Stomach (tissue), 9 donors: Measurements from ENCODE around the gene RCN1. TPM values are rescaled to one million over a fixed set of nuclear protein-coding genes. Genes with fewer than 3 reads are reported as not detected.

Experiments used
- DNase-seq, 2 donors: peaks; one replicate each; pipeline versions ENCODE4 v3.0.0 to v3.0.0-alpha.2; 2013 to 2019
- H3K27ac ChIP-seq, 5 donors: fragments of 200-600 bp in 4 of 5; sonication (generic) in 4 of 5; one replicate each; pipeline ENCODE4 v1.5.1; 2013 to 2019; ENCODE audit warnings: mild to moderate bottlenecking in 1 of 5, moderate library complexity in 1 of 5
- H3K27me3 ChIP-seq, 3 donors: fragments of 200-600 bp; sonication (generic); one replicate each; pipeline ENCODE4 v1.5.1; 2017 to 2019; ENCODE audit warnings: mixed run types in 1 of 3
- H3K36me3 ChIP-seq, 4 donors: fragments of 200-600 bp; sonication (generic); 1 replicate in 3 of 4; 2 replicates in 1 of 4; pipeline ENCODE4 v1.5.1; 2016 to 2019
- H3K4me1 ChIP-seq, 4 donors: fragments of 200-600 bp; sonication (generic); one replicate each; pipeline ENCODE4 v1.5.1; 2016 to 2019
- H3K4me3 ChIP-seq, 4 donors: fragments of 200-600 bp; sonication (generic) in 3 of 4; one replicate each; pipeline ENCODE4 v1.5.1; 2016 to 2019; ENCODE audit warnings: mild to moderate bottlenecking in 1 of 4
- H3K9me3 ChIP-seq, 4 donors: fragments of 200-600 bp; sonication (generic); one replicate each; pipeline ENCODE4 v1.5.1; 2016 to 2019
- EP300 ChIP-seq: sonication (generic); formaldehyde crosslinking; IDR thresholded peaks from one replicate; pipeline ENCODE4 v1.6.1; 2017; ENCODE audit warnings: antibody characterized with exemption
- POLR2A ChIP-seq, 4 donors: fragments of 450-650 bp; IDR thresholded peaks; one replicate each; pipeline ENCODE4 v1.6.1; 2016; ENCODE audit warnings: antibody characterized with exemption in 4 of 4, control low read depth in 2 of 4, mild to moderate bottlenecking in 1 of 4, moderate library complexity in 1 of 4
- POLR2AphosphoS5 ChIP-seq, 3 donors: sonication (generic); formaldehyde crosslinking; IDR thresholded peaks; one replicate each; pipeline ENCODE4 v1.6.1; 2016; ENCODE audit warnings: antibody characterized with exemption in 3 of 3
- WGBS, 5 donors: extraction: QIAGEN DNeasy Blood & Tissue Kit in 3 of 5; methylation state at CpG; one replicate each; pipeline versions ENCODE4 v1.1.5 to v1.1.7; 2013 to 2018; 5-methylcytosine and 5-hydroxymethylcytosine counted together
- intact Hi-C: fragments of 100-400 bp; cut with DNase I; formaldehyde crosslinking; loops from one replicate; pipeline ENCODE4 v1.15.1; 2023; ENCODE audit warnings: low total_unique reads
- polyA plus RNA-seq, 3 donors: library from polyadenylated mRNA; stranded (reverse); fragments of 200-250 nt; gene quantifications; one replicate each; pipeline ENCODE4 v1.2.3, GENCODE V29; 2013
- total RNA-seq, 5 donors: library from RNA; depleted of rRNA; stranded (reverse); fragments of >200 nt; gene quantifications; one replicate each; pipeline versions ENCODE4 v1.1.0 to v1.2.3, GENCODE V29; 2014 to 2016
- TF ChIP-seq, protein P1 (sequence below), 7 experiments: fragments of 450-650 bp in 4 of 7; fragments of 200-600 bp in 3 of 7; sonication (generic) in 3 of 7; IDR thresholded peaks; one replicate each; pipeline ENCODE4 v1.5.1; 2016 to 2019; ENCODE audit warnings: antibody characterized with exemption in 7 of 7, control low read depth in 2 of 7, mild to moderate bottlenecking in 1 of 7
- donor health status: healthy with polysubstance abuse.
- donor health status: Bipolar disorder and iron deficiency.
- donor health status: healthy.

The RCN1 gene
- total and polyA plus RNA-seq, 8 donors: 3.5 to 91.1 (median 35.0) TPM

DNA sequence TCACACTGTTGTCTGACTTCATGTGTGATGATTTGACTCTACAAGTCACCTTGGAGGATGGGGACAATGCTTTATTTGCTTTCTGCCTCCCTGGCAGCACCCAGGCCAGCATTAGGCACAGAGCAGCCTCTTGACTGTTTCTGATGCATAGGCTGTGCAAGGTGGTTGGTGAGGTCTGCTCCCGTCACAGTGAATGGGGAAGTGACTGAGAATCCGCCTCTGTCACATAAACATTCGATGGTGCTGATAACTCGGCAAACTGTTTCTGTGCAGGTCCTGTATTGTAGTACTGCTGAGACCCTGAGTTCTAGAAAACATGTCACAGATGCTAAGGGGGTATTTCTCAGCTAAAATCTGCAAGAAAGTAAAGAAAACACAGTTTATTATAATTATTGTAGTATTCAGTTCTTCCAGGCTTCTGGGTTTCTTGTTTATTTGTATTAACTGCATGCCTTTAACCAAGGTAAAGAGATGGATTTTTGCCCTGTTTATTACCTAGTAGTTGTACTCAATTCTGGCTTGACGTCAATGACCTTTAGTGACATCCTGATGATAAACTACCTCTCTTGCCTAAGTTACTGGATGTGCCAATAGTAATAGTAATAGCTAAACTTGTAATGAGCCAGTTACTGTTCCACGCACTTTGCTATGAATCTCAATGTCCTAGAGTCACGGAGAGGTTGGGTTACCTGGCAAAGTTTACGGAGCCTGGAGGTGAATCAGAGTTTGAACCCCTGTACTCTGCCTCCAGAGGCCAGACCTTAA is 24.8 kb upstream of the RCN1 start:
- Histone ChIP-seq H3K27me3 (peaks cover 0 to 39% (median 20%) of the 10 kb centered on the region in 3 donors), H3K4me3 (no peak overlapping the region), H3K9me3 (no peaks in the 10 kb centered on the region), H3K4me1 (peaks cover 5 to 13% (median 9%) of the 10 kb centered on the region in 4 donors), H3K36me3 (no peaks in the 10 kb centered on the region), H3K27ac (no peak overlapping the region)
- intact Hi-C loops: no loop called here
- DNase-seq: no peak
- WGBS, 5 donors: 76 to 80% (median 78%) methylated on average over 8 of the region's 8 CpGs
- TF ChIP-seq POLR2A (IDR thresholded peaks at IDR 0.05) (no peak), POLR2AphosphoS5 (IDR thresholded peaks at IDR 0.05) (no peak), EP300 (no peak)
- TF ChIP-seq, protein P1, sequence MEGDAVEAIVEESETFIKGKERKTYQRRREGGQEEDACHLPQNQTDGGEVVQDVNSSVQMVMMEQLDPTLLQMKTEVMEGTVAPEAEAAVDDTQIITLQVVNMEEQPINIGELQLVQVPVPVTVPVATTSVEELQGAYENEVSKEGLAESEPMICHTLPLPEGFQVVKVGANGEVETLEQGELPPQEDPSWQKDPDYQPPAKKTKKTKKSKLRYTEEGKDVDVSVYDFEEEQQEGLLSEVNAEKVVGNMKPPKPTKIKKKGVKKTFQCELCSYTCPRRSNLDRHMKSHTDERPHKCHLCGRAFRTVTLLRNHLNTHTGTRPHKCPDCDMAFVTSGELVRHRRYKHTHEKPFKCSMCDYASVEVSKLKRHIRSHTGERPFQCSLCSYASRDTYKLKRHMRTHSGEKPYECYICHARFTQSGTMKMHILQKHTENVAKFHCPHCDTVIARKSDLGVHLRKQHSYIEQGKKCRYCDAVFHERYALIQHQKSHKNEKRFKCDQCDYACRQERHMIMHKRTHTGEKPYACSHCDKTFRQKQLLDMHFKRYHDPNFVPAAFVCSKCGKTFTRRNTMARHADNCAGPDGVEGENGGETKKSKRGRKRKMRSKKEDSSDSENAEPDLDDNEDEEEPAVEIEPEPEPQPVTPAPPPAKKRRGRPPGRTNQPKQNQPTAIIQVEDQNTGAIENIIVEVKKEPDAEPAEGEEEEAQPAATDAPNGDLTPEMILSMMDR (IDR thresholded peaks at IDR 0.05): no peak

- intact Hi-C loops: no loop called here
These were observed 22.6 kb upstream of the RCN1 start for GRCh38 chr11:32068134-32068870.

DNA sequence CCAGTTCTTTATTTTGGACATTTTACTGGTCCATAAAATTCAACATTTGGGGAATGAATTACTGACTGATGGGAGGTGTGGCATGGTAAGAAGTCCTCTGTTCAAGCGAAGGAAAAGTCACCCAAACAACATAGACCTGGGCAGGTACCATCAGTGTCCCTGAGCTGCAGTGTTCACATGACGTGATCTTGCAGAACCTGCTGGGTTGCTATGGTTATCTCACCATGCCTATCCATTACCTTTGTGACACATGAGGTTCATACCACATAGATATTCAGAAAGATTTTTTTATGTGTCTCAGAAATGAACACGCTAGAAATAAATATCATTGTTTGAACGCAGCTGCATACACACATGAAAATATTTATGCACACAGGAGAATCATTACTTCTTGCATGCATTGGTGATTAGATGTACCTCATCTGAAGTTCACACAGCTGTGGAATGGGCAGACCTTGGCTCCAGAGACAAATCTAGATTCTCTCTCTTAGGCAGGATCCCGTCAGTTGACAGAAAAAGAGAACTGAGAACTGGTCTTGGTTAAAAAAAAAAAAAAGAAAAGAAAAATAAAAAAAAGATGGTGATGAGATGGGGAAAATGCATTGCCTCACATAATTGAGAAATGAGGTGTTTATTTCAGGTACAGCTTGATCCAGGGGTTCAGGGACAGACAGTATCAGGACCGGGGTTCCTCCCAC is 21.4 kb upstream of the RCN1 start:
- peaks cover 5 to 13% (median 9%) of the 10 kb centered on the region in 4 donors for H3K4me1 ChIP-seq
- peak in 1 of 2 donors; percentile 36 for DNase-seq
- H3K36me3 ChIP-seq: no peaks in the 10 kb centered on the region
- no peak overlapping the region for H3K27ac ChIP-seq
- TF ChIP-seq EP300: no peak
- no peak for TF ChIP-seq POLR2A (IDR thresholded peaks at IDR 0.05)
- TF ChIP-seq, protein P1 (IDR thresholded peaks at IDR 0.05): no peak
- TF ChIP-seq POLR2AphosphoS5 (IDR thresholded peaks at IDR 0.05): no peak
- no peak overlapping the region for H3K4me3 ChIP-seq
- H3K27me3 ChIP-seq: peaks cover 0 to 48% (median 20%) of the 10 kb centered on the region in 3 donors
- H3K9me3 ChIP-seq: no peaks in the 10 kb centered on the region
- intact Hi-C loops: no loop called here
- 49 to 65% (median 57%) methylated on average over 6 of the region's 6 CpGs for WGBS, 5 donors

More at GRCh38 chr11:32068134-32068870, 22.6 kb upstream of the RCN1 start:
- Histone ChIP-seq H3K27me3 (peaks cover 0 to 48% (median 20%) of the 10 kb centered on the region in 3 donors), H3K4me3 (no peak overlapping the region), H3K36me3 (no peaks in the 10 kb centered on the region), H3K27ac (no peak overlapping the region), H3K9me3 (no peaks in the 10 kb centered on the region), H3K4me1 (peaks cover 5 to 13% (median 9%) of the 10 kb centered on the region in 4 donors)
- TF ChIP-seq POLR2AphosphoS5 (IDR thresholded peaks at IDR 0.05): no peak
- TF ChIP-seq, protein P1 (IDR thresholded peaks at IDR 0.05): no peak
- no peak for TF ChIP-seq POLR2A (IDR thresholded peaks at IDR 0.05)
- TF ChIP-seq EP300: no peak
- no peak for DNase-seq
- 31 to 54% (median 44%) methylated on average over 13 of the region's 13 CpGs for WGBS, 5 donors

GRCh38 chr11:32070692-32071091 is 20.2 kb upstream of the RCN1 start:
- WGBS, 5 donors: 41 to 62% (median 56%) methylated on average over 5 of the region's 5 CpGs
- H3K4me3 ChIP-seq: no peak overlapping the region
- H3K4me1 ChIP-seq: peaks cover 5 to 13% (median 9%) of the 10 kb centered on the region in 4 donors
- no peaks in the 10 kb centered on the region for H3K9me3 ChIP-seq
- H3K27me3 ChIP-seq: peaks cover 0 to 48% (median 20%) of the 10 kb centered on the region in 3 donors
- H3K36me3 ChIP-seq: no peaks in the 10 kb centered on the region
- no peak for TF ChIP-seq POLR2AphosphoS5 (IDR thresholded peaks at IDR 0.05)
- TF ChIP-seq, protein P1 (IDR thresholded peaks at IDR 0.05): no peak
- TF ChIP-seq EP300: no peak
- no peak for TF ChIP-seq POLR2A (IDR thresholded peaks at IDR 0.05)
- intact Hi-C loops: no loop called here
- no peak overlapping the region for H3K27ac ChIP-seq
- DNase-seq: no peak
